Stimulated activated CD8-positive, alpha-beta memory T cell treated with anti-CD3 and anti-CD28 coated beads, Interleukin-15, amount 100 ng/mL, for 1 hour (primary cell): ENCODE results near the gene CES2.
"Not testable (repeated sequence)": the region's sequence is repeated elsewhere in the genome, so short reads cannot be mapped to it uniquely, and the experiment has no call there.

Experiments used
- DNase-seq: peaks from one replicate; pipeline ENCODE4 v3.0.0-alpha.2; 2020; ENCODE audit warnings: low read depth

CES2 gene

GRCh38 chr16:66953462-66954096 lies 18.3 kb downstream of the CES2 start:
- no peak for DNase-seq

- peak; percentile 59 for DNase-seq
Measured at GRCh38 chr16:66954097-66954659, 18.9 kb downstream of the CES2 start.

GRCh38 chr16:66955363-66956153 lies 20.2 kb downstream of the CES2 start:
- DNase-seq = not testable (repeated sequence)

GRCh38 chr16:66956154-66956457 lies 20.8 kb downstream of the CES2 start:
- not testable (repeated sequence) for DNase-seq

- no peak for DNase-seq
Measured at GRCh38 chr16:66958857-66959703, 23.8 kb downstream of the CES2 start.

DNA sequence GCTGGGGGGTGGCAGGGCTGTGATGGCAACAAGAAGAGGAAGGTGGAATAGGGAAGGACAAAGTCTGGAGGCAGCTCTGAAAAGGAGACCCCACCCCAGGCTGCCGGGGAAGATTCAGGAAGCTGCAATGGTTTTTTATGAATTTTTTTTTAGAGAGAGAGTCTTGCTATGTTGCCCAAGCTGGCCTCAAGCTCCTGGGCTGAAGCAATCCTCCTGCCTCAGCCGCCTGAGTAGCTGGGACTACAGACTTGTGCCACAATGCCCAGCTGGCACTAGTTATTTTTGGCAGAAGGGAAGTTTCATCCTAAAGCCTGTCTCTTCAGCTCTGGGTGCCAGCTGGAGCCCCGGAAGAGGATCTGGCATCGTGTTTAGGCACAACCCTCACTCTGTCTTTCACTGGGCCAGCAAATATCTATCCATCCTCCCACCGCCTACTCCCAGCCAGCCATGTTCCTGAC lies 24.4 kb downstream of the CES2 start:
- no peak for DNase-seq

GRCh38 chr16:66960270-66960669 lies 25.0 kb downstream of the CES2 start:
- no peak for DNase-seq

DNA sequence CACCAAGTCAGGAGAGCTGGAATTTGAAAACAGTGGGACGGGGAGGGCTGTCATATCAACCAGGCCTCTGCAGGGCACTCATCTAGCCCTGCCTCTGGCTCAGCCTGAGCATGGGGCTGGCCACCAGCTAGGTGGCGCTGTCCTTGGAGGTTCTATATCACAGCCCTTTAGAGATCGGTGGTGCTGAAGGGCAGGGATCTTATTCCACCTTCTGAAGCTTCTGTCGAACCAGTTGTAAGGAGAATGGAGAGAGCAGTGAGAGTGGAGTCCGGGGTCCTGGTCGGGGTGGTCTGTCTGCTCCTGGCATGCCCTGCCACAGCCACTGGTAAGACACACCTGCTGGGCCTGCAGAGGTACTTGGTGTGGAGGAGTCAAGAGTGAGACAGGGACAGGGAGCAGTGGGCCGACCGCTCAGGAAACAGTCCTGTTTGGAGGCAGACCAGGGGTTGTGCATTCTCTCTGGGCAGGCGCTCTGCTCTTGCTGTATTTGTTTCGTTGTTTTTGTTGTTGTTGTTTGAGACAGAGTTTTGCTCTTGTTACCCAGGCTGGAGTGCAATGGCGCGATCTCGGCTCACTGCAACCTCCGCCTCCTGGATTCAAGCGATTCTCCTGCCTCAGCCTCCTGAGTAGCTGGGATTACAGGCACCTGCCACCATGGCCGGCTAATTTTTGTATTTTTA lies 25.9 kb downstream of the CES2 start, which contains the start of gene CES3:
Gene CES3 (plus strand): TSS at position 202 of the 680 bp plus-strand sequence. CDS start 42 bp downstream, at position 244.
- DNase-seq = no peak

DNA sequence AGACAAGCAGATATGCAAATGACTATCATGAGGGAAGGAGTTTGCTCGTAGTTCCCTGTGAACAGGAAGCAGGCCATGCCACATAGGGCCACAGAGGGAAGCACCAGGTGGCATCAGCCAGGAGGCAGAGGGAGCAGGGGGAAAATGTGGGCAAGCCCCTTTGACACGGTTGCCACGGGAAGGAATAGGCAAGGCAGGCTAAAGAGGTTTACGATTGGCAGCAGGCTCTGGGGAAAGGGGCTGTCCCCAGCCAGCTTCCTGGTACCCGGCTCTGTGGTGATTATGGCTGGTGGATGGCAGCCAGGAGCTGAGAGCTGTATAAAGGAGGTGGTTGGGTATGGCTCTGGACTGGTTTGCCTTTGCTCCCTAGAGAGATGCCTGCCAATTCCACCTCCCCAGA lies 26.6 kb downstream of the CES2 start:
- DNase-seq = no peak

DNA sequence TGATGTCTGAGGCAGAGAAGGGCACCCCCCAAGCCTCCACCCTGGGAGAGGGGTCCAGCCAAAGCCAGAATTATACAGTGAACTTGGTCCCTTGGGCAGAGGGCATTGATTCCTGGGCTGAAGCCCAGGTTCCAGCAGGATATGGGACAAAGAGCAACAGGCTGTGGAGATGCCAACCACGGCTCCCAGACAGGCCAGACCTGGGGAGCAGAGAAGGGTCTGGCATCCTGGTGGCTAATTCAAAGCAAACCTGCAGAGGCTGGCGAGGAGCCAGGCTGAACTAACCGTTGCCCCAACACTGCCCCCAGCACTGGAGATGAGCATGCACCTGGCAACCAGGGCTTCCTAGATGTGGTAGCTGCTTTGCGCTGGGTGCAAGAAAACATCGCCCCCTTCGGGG lies 28.7 kb downstream of the CES2 start:
- no peak for DNase-seq

GRCh38 chr16:66968847-66969246 lies 33.5 kb downstream of the CES2 start:
- no peak for DNase-seq

GRCh38 chr16:66970775-66971720 lies 35.7 kb downstream of the CES2 start:
- DNase-seq = no peak

GRCh38 chr16:66972983-66973382 lies 37.7 kb downstream of the CES2 start:
- no peak for DNase-seq

DNA sequence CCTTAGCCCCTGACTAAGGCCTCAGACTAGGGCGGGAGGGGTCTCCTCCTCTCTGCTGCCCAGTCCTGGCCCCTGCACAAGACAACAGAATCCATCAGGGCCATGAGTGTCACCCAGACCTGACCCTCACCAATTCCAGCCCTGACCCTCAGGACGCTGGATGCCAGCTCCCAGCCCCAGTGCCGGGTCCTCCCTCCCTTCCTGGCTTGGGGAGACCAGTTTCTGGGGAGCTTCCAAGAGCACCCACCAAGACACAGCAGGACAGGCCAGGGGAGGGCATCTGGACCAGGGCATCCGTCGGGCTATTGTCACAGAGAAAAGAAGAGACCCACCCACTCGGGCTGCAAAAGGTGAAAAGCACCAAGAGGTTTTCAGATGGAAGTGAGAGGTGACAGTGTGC lies 38.4 kb downstream of the CES2 start:
- DNase-seq = no peak

DNA sequence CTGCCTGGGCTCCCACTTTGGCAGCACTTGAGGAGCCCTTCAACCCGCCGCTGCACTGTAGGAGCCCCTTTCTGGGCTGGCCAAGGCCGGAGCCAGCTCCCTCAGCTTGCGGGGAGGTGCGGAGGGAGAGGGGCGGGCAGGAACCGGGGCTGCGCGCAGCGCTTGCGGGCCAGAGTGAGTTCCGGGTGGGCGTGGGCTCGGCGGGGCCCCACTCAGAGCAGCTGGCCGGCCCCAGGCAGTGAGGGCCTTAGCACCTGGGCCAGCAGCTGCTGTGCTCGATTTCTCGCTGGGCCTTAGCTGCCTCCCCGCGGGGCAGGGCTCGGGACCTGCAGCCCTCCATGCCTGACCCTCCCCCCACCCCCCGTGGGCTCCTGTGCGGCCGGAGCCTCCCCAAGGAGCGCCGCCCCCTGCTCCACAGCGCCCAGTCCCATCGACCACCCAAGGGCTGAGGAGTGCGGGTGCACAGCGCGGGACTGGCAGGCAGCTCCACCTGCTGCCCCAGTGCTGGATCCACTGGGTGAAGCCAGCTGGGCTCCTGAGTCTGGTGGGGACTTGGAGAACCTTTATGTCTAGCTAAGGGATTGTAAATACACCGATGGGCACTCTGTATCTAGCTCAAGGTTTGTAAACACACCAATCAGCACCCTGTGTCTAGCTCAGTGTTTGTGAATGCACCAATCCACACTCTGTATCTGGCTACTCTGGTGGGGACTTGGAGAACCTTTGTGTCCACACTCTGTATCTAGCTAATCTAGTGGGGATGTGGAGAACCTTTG lies 39.0 kb downstream of the CES2 start:
- not testable (repeated sequence) for DNase-seq

DNA sequence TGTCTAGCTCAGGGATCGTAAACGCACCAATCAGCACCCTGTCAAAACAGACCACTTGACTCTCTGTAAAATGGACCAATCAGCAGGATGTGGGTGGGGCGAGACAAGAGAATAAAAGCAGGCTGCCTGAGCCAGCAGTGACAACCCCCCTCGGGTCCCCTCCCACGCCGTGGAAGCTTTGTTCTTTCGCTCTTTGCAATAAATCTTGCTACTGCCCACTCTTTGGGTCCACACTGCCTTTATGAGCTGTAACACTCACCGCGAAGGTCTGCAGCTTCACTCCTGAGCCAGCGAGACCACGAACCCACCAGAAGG lies 39.6 kb downstream of the CES2 start:
- not testable (repeated sequence) for DNase-seq

DNA sequence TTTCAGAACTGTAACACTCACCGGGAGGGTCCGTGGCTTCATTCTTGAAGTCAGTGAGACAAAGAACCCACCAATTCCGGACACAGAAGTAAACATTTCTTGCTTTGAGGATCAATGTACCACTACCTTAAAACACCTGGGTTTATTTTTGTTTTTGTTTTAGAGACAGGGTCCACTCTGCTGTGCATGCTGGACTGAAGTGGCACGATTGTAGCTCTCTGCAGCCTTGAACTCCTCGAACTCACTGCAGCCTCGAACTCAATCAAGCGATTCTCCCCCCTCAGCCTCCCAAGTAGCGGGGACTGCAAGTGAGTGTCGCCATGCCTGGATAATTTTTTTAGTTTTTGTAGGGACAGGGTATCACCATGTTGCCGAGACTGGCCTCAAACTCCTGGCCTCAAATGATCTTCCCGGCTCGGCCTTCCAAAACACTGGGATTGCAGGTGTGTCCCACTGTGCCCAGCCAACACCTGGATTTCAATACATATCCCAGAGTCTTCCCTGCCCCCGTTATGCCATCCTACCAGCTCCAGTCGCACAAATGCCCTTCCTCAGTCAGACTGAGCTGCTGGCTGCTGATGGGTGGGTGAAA lies 40.1 kb downstream of the CES2 start:
- no peak for DNase-seq

GRCh38 chr16:66976746-66977145 lies 41.4 kb downstream of the CES2 start:
- DNase-seq = no peak

GRCh38 chr16:66977341-66978113 lies 42.2 kb downstream of the CES2 start:
- peak; percentile 85 for DNase-seq
